ENCODE data around the gene CIB4. TPM values are rescaled to one million over a fixed set of nuclear protein-coding genes. Genes with fewer than 3 reads are reported as not detected.

Gene CIB4
- total and polyA plus RNA-seq, 2 experiments from 2014 or later = not detected

DNA sequence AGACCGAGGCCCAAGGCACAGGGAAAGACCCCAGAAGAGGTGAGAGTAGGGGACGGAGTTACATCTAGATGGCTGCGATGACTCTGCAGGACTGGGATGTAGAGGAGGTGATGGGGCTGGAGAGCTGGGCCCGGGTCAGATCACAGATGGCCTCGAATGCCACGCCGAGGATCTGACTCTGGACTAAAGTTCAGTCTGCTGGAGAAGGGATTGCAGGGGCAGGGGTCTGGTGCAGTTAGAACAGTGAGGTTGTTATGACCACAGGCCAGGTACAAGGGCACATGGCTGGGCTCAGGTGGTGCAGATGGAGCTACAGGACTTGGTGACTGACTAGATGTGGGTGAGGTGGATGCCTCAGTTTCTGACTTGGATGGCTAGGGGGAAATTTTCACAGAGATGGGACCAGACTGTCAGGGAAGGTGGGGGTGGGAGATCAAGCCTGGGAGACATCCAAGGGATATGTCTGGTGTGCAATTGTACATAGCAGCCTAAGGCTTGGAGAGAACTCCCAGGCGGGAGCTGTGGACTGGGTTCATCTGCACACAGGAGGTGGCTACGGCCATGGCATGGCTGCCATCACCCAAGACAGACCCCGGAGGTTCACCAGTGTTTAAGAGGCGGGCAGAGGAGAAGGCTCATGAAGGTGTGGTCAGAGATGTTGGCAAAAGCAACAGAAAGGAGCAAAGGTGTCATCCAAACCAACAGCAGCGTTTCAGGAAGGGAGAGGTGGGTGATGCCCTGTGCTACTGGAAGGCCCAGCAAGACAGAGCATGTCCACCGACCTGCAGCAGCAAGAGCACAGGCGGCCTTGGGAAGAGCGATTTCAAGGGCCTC is 66.9 kb downstream of the CIB4 start:
- 96% methylated on average over 15 of the region's 15 CpGs for WGBS (ENCODE audit: low lambda C conversion rate, missing lambda C conversion rate)
- Histone ChIP-seq H2AFZ (no peak overlapping the region), H3K27me3 (peaks cover 3% of the 10 kb centered on the region), H3K79me2 (no peaks in the 10 kb centered on the region), H4K20me1 (ENCODE audit: insufficient read depth, poor library complexity, severe bottlenecking) (no peaks in the 10 kb centered on the region), H3K9me3 (ENCODE audit: low read depth) (no peaks in the 10 kb centered on the region), H3K4me2 (no peak overlapping the region), H3K36me3 (replicated peaks; ENCODE audit: insufficient read depth, low read depth) (no peaks in the 10 kb centered on the region), H3K27ac (no peak overlapping the region), H3K9me2 (replicated peaks; ENCODE audit: insufficient read depth) (no peaks in the 10 kb centered on the region), H3K4me1 (ENCODE audit: insufficient read depth) (no peaks in the 10 kb centered on the region), H3K4me3 (no peak overlapping the region)
- DNase-seq (ENCODE audit: low spot score) = no peak
- TF ChIP-seq, protein P1, sequence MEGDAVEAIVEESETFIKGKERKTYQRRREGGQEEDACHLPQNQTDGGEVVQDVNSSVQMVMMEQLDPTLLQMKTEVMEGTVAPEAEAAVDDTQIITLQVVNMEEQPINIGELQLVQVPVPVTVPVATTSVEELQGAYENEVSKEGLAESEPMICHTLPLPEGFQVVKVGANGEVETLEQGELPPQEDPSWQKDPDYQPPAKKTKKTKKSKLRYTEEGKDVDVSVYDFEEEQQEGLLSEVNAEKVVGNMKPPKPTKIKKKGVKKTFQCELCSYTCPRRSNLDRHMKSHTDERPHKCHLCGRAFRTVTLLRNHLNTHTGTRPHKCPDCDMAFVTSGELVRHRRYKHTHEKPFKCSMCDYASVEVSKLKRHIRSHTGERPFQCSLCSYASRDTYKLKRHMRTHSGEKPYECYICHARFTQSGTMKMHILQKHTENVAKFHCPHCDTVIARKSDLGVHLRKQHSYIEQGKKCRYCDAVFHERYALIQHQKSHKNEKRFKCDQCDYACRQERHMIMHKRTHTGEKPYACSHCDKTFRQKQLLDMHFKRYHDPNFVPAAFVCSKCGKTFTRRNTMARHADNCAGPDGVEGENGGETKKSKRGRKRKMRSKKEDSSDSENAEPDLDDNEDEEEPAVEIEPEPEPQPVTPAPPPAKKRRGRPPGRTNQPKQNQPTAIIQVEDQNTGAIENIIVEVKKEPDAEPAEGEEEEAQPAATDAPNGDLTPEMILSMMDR (IDR thresholded peaks at IDR 0.05; ENCODE audit: poor library complexity) = no peak
- no peak for TF ChIP-seq EZH2phosphoT487 (IDR thresholded peaks at IDR 0.05; ENCODE audit: low read depth, severe bottlenecking, unreplicated experiment)
- TF ChIP-seq EZH2 (IDR thresholded peaks at IDR 0.05; ENCODE audit: borderline replicate concordance) = no peak

DNA sequence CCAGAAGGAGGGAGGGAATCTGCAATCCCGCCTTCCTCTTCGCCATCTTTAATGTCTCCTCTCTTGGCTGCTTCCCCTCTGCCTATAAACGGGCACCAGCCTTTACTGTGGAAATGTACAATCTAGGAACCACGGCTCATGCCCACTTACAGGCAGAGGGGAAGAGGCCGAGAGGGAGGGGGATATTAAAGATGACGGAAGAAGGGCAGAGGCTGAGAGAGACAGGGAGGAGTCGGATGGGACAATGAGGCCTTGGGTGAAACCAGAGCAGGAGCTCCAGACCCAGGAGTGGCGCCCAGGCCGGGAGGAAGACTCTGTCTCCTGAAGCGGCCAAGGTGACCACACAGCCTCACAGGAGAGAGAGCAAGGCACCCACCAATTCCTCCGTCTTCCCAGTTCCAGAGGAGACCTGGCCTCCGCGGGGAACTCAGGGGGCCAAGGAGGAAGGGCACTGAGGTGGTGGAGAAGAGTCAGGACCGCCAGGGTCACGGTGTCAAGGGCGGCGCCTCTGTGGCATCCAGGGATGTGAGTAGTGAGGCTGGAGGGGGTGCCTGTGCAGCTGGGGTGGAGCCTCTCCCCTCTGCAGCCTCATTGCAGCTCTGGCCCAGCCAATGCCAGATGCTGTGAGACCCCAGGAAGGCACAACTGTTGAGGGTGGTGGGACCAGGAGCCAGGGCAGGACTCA is 67.8 kb downstream of the CIB4 start:
- Histone ChIP-seq H3K79me2 (no peaks in the 10 kb centered on the region), H3K27ac (no peak overlapping the region), H3K9me2 (replicated peaks; ENCODE audit: insufficient read depth) (no peaks in the 10 kb centered on the region), H3K27me3 (peaks cover 3% of the 10 kb centered on the region), H3K4me1 (ENCODE audit: insufficient read depth) (no peaks in the 10 kb centered on the region), H3K4me2 (no peak overlapping the region), H3K4me3 (no peak overlapping the region), H4K20me1 (ENCODE audit: insufficient read depth, poor library complexity, severe bottlenecking) (no peaks in the 10 kb centered on the region), H3K36me3 (replicated peaks; ENCODE audit: insufficient read depth, low read depth) (no peaks in the 10 kb centered on the region), H3K9me3 (ENCODE audit: low read depth) (no peaks in the 10 kb centered on the region), H2AFZ (no peak overlapping the region)
- WGBS (ENCODE audit: low lambda C conversion rate, missing lambda C conversion rate) = 87% methylated on average over 15 of the region's 17 CpGs
- no peak for DNase-seq (ENCODE audit: low spot score)
- TF ChIP-seq EZH2phosphoT487 (IDR thresholded peaks at IDR 0.05; ENCODE audit: low read depth, severe bottlenecking, unreplicated experiment) (no peak), EZH2 (IDR thresholded peaks at IDR 0.05; ENCODE audit: borderline replicate concordance) (no peak)
- TF ChIP-seq, protein P1 (IDR thresholded peaks at IDR 0.05; ENCODE audit: poor library complexity) = no peak

DNA sequence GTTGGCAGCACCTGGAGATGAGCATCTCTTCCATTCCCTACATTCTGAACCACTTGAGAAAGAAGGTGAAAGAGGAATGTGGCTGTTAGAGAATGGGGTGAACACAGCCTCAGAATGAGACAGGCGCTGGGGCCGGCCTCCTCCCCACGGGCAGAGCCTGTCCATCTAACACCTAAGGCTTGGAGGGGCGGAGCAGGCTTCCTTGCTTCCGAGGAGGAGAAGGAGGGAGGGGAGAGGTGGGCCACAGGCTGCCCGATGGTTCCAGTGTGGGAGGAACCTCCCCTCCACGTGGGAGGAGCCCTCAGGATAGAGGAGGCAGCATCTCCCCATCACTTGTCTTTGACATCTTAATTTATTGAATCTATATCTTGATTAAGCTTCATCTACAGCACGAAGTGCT is 68.6 kb downstream of the CIB4 start:
- no peaks in the 10 kb centered on the region for H3K36me3 ChIP-seq (replicated peaks; ENCODE audit: insufficient read depth, low read depth)
- no peak overlapping the region for H3K4me2 ChIP-seq
- H3K4me1 ChIP-seq (ENCODE audit: insufficient read depth) = no peaks in the 10 kb centered on the region
- H3K27me3 ChIP-seq = peaks cover 3% of the 10 kb centered on the region
- H3K27ac ChIP-seq = no peak overlapping the region
- H3K9me2 ChIP-seq (replicated peaks; ENCODE audit: insufficient read depth) = no peaks in the 10 kb centered on the region
- no peaks in the 10 kb centered on the region for H3K79me2 ChIP-seq
- no peak overlapping the region for H2AFZ ChIP-seq
- 42% methylated on average over 7 of the region's 8 CpGs for WGBS (ENCODE audit: low lambda C conversion rate, missing lambda C conversion rate)
- H4K20me1 ChIP-seq (ENCODE audit: insufficient read depth, poor library complexity, severe bottlenecking) = no peaks in the 10 kb centered on the region
- no peak overlapping the region for H3K4me3 ChIP-seq
- TF ChIP-seq EZH2phosphoT487 (IDR thresholded peaks at IDR 0.05; ENCODE audit: low read depth, severe bottlenecking, unreplicated experiment) (no peak), EZH2 (IDR thresholded peaks at IDR 0.05; ENCODE audit: borderline replicate concordance) (no peak)
- TF ChIP-seq, protein P1 (IDR thresholded peaks at IDR 0.05; ENCODE audit: poor library complexity) = no peak
- no peak for DNase-seq (ENCODE audit: low spot score)
- H3K9me3 ChIP-seq (ENCODE audit: low read depth) = no peaks in the 10 kb centered on the region

Data from hepatocyte (in vitro differentiated cells).